HepG2 (cell line): ENCODE data around the gene ANKRD53.

Source experiments
- BHLHE40 ChIP-seq: IDR thresholded peaks from 2 replicates; pipeline ENCODE4 v1.6.1; 2011; ENCODE audit warnings: low read length, improper control_type of control experiment
- GATAD2A ChIP-seq: IDR thresholded peaks from 2 replicates; pipeline ENCODE4 v1.6.1; 2016
- KDM5B ChIP-seq: sonication (generic); formaldehyde crosslinking; IDR thresholded peaks from 2 replicates; pipeline ENCODE4 v1.4.0; 2020; ENCODE audit warnings: missing genetic modification reagents, mild to moderate bottlenecking, borderline replicate concordance
- NFE2 ChIP-seq: sonication (generic); formaldehyde crosslinking; IDR thresholded peaks from 2 replicates; pipeline ENCODE4 v1.4.0; 2020; ENCODE audit warnings: missing genetic modification reagents
- POLR2A ChIP-seq, 2 experiments: IDR thresholded peaks; 2 replicates each; pipeline ENCODE4 v1.6.1; 2011; ENCODE audit warnings: low read depth in 2 of 2, low read length in 2 of 2, mild to moderate bottlenecking in 1 of 2, moderate library complexity in 1 of 2; ENCODE audit not compliant: insufficient read depth in 1 of 2
- POLR2AphosphoS5 ChIP-seq: IDR thresholded peaks from 2 replicates; pipeline ENCODE4 v1.6.1; 2012; ENCODE audit warnings: low read depth, low read length
- SAFB2 ChIP-seq: sonication (generic); formaldehyde crosslinking; IDR thresholded peaks from 2 replicates; pipeline ENCODE4 v1.5.1; 2020; ENCODE audit warnings: missing genetic modification reagents, low read depth, mild to moderate bottlenecking, borderline replicate concordance
- SMAD1 ChIP-seq: sonication (generic); formaldehyde crosslinking; IDR thresholded peaks from 2 replicates; pipeline ENCODE4 v1.4.0; 2020; ENCODE audit warnings: missing genetic modification reagents, low read depth, mild to moderate bottlenecking, borderline replicate concordance
- SRF ChIP-seq: IDR thresholded peaks from 2 replicates; pipeline ENCODE4 v1.6.1; 2011; ENCODE audit warnings: mild to moderate bottlenecking, low read depth, low read length, moderate library complexity
- ZFAT ChIP-seq: sonication (generic); formaldehyde crosslinking; conservative IDR thresholded peaks from 2 replicates; pipeline ENCODE4 v1.8.1; 2023; ENCODE audit warnings: missing genetic modification reagents, inconsistent platforms
- ZNF10 ChIP-seq: sonication (generic); formaldehyde crosslinking; IDR thresholded peaks from 2 replicates; pipeline ENCODE4 v1.4.0; 2020; ENCODE audit warnings: mild to moderate bottlenecking, low read depth, missing genetic modification reagents, borderline replicate concordance
- ZNF317 ChIP-seq: sonication (generic); formaldehyde crosslinking; IDR thresholded peaks from 2 replicates; pipeline ENCODE4 v1.5.0; 2020; ENCODE audit warnings: mild to moderate bottlenecking, missing genetic modification reagents
- ZNF329 ChIP-seq: sonication (generic); formaldehyde crosslinking; IDR thresholded peaks from 2 replicates; pipeline ENCODE4 v1.9.0; 2021; ENCODE audit warnings: low read depth, mild to moderate bottlenecking, missing genetic modification reagents
- TF ChIP-seq, protein P1 (sequence below): sonication (generic); formaldehyde crosslinking; IDR thresholded peaks from 2 replicates; pipeline ENCODE4 v1.8.0; 2022; ENCODE audit warnings: mild to moderate bottlenecking, missing genetic modification reagents, borderline replicate concordance

DNA sequence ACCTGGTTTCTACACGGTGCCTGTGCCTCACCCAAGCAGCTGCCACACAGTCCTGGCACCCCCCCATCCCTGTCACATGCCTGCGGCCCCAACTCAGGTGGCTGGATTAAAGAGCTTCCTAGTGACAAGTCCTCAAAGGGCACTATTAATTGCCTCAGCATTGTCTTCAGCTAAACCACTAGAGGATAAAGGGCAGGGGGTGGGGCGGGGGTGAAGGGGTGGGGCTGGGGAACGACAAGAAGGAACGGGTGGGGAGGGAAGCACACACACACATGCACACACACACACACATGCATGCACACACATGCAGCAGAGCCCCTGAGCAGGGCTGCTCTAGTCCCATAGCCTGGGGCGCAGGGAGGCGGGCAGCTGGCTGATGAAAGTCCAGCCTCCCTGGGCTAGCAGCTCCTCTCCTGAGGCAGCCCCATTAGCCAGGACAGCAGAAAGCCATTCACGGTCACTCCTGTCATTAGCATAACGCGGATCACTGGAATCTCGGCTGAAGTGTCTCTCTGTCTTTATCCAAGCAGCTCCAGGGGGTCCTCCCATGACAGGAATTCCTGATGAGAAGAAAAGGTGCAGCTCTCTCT is 23.6 kb downstream of the ANKRD53 start:
- TF ChIP-seq ZNF10 (CRISPR knock-in tag) (no peak), POLR2A (IDR thresholded peaks at IDR 0.05; ENCODE audit: insufficient read depth in 1 of 2, low read depth in 2 of 2, low read length in 2 of 2) (no peak), KDM5B (CRISPR knock-in tag) (no peak), NFE2 (no peak), POLR2AphosphoS5 (no peak), ZFAT (CRISPR knock-in tag) (no peak), SMAD1 (CRISPR knock-in tag) (no peak), SAFB2 (CRISPR knock-in tag) (no peak), GATAD2A (CRISPR knock-in tag) (no peak), BHLHE40 (no peak), SRF (no peak), ZNF317 (CRISPR knock-in tag) (no peak), ZNF329 (CRISPR knock-in tag) (no peak)
- TF ChIP-seq, protein P1, sequence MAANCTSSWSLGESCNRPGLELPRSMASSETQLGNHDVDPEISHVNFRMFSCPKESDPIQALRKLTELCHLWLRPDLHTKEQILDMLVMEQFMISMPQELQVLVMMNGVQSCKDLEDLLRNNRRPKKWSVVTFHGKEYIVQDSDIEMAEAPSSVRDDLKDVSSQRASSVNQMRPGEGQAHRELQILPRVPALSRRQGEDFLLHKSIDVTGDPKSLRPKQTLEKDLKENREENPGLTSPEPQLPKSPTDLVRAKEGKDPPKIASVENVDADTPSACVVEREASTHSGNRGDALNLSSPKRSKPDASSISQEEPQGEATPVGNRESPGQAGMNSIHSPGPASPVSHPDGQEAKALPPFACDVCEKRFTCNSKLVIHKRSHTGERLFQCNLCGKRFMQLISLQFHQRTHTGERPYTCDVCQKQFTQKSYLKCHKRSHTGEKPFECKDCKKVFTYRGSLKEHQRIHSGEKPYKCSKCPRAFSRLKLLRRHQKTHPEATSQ, result no peak
